Measurements from ENCODE around the gene KCTD10. TPM values are rescaled to one million over a fixed set of nuclear protein-coding genes. Genes with fewer than 3 reads are reported as not detected.

The KCTD10 gene
- total RNA-seq, 1 experiment from 2014 or later: 41.5 TPM

DNA sequence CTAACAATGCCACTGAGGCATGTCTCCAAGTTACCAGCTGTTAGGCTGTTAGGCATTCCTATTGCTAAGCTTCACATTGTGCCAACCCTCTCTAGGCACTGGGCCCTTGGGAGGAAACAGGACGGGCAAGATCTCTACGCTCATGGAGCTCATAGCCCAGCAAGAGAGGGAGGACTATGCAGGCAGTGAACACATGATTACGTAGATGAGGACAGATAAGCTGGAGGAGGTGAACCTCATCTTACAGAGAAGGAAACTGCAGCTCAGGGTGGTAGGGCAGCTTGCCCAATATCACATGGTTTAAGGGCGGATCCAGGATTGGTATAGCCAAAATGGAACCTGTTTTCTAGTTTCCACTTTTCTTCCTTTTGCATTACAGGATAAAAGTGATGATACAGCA, 8.1 kb upstream of the KCTD10 start:
- Histone ChIP-seq H3K27me3 (replicated peaks; ENCODE audit: control insufficient read depth, insufficient read depth, low read length) (no peaks in the 10 kb centered on the region), H3K36me3 (ENCODE audit: control insufficient read depth, insufficient read depth, low read length) (no peaks in the 10 kb centered on the region; the same call in 1 of the 2 replicates), H3K4me3 (ENCODE audit: low read depth, low read length) (no peak overlapping the region), H3K9me3 (no peaks in the 10 kb centered on the region), H3K4me1 (no peaks in the 10 kb centered on the region)
- H3K4me1 Mint-ChIP-seq (ENCODE audit: low read depth, unreplicated experiment): no peaks in the 10 kb centered on the region
- peaks cover 31% of the 10 kb centered on the region for H3K36me3 Mint-ChIP-seq (ENCODE audit: insufficient read depth, unreplicated experiment)
- intact Hi-C loops (cut with micrococcal nuclease; ENCODE audit: unreplicated experiment): no loop called here
- no peaks in the 10 kb centered on the region for H3K9me3 Mint-ChIP-seq (ENCODE audit: unreplicated experiment)
- H3K27ac Mint-ChIP-seq (ENCODE audit: unreplicated experiment): no peak overlapping the region
- CTCF ChIA-PET: no interaction called here
- no peak for DNase-seq
- no peaks in the 10 kb centered on the region for H3K27me3 Mint-ChIP-seq (ENCODE audit: insufficient read depth, unreplicated experiment)
- no TSS peak for BruUV-seq (replicated peaks)
- H3K4me3 Mint-ChIP-seq (ENCODE audit: unreplicated experiment): no peak overlapping the region
- POLR2A ChIA-PET: no interaction called here
- TF ChIP-seq, protein P1, sequence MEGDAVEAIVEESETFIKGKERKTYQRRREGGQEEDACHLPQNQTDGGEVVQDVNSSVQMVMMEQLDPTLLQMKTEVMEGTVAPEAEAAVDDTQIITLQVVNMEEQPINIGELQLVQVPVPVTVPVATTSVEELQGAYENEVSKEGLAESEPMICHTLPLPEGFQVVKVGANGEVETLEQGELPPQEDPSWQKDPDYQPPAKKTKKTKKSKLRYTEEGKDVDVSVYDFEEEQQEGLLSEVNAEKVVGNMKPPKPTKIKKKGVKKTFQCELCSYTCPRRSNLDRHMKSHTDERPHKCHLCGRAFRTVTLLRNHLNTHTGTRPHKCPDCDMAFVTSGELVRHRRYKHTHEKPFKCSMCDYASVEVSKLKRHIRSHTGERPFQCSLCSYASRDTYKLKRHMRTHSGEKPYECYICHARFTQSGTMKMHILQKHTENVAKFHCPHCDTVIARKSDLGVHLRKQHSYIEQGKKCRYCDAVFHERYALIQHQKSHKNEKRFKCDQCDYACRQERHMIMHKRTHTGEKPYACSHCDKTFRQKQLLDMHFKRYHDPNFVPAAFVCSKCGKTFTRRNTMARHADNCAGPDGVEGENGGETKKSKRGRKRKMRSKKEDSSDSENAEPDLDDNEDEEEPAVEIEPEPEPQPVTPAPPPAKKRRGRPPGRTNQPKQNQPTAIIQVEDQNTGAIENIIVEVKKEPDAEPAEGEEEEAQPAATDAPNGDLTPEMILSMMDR (IDR thresholded peaks at IDR 0.05; ENCODE audit: insufficient read depth in 1 of 2, low read depth in 1 of 2, low read length in 1 of 2, severe bottlenecking in 1 of 2, unreplicated experiment in 1 of 2): no peak

DNA sequence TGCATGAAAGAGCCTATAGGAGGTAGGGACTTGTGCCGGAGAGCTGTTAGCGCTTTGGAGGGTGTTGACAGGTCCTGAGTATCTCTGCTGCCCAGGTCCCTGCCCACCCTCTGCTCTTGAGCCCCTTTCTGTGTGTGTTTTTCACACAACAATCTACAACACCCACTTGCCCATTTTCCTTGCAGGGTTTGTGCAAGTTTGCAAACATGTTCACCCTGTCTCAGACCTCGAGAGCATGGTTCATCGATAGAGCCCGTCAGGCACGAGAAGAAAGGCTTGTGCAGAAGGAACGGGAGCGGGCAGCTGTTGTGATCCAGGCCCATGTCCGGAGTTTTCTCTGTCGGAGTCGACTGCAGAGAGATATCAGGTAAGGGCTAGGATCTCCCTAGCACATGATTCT, 6.2 kb upstream of the KCTD10 start:
- no peaks in the 10 kb centered on the region for H3K9me3 Mint-ChIP-seq (ENCODE audit: unreplicated experiment)
- Histone ChIP-seq H3K4me1 (peaks cover 4% of the 10 kb centered on the region), H3K4me3 (ENCODE audit: low read depth, low read length) (no peak overlapping the region), H3K27me3 (replicated peaks; ENCODE audit: control insufficient read depth, insufficient read depth, low read length) (no peaks in the 10 kb centered on the region), H3K9me3 (no peaks in the 10 kb centered on the region), H3K36me3 (ENCODE audit: control insufficient read depth, insufficient read depth, low read length) (no peaks in the 10 kb centered on the region; the same call in 1 of the 2 replicates)
- TF ChIP-seq, protein P1 (IDR thresholded peaks at IDR 0.05; ENCODE audit: insufficient read depth in 1 of 2, low read depth in 1 of 2, low read length in 1 of 2, severe bottlenecking in 1 of 2, unreplicated experiment in 1 of 2): no peak
- H3K4me3 Mint-ChIP-seq (ENCODE audit: unreplicated experiment): no peak overlapping the region
- H3K4me1 Mint-ChIP-seq (ENCODE audit: low read depth, unreplicated experiment): no peaks in the 10 kb centered on the region
- ChIA-PET POLR2A (no interaction called here), CTCF (no interaction called here)
- no peak overlapping the region for H3K27ac Mint-ChIP-seq (ENCODE audit: unreplicated experiment)
- BruUV-seq (replicated peaks): no TSS peak
- DNase-seq: no peak
- peaks cover 24% of the 10 kb centered on the region for H3K36me3 Mint-ChIP-seq (ENCODE audit: insufficient read depth, unreplicated experiment)
- intact Hi-C loops (cut with micrococcal nuclease; ENCODE audit: unreplicated experiment): no loop called here
- H3K27me3 Mint-ChIP-seq (ENCODE audit: insufficient read depth, unreplicated experiment): no peaks in the 10 kb centered on the region

DNA sequence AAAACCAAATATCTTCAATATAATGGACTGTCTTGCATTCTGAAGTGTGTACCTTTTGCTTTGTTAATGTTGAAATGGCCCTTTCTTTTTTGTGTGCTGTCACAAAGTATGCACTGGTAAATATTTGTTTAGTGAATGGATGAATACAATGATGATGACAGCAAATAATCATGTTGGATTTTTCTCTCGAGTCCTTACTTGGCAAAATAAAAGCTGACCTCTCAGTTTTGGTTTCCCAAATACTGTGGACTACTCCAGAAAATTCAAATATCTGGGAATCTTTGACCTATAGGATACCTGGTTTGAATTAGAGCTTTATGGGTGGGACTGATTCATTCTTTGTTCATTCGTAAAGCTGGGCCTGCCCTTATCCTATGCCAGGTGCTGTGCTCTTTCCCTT, 5.8 kb upstream of the KCTD10 start:
- TF ChIP-seq, protein P1 (IDR thresholded peaks at IDR 0.05; ENCODE audit: insufficient read depth in 1 of 2, low read depth in 1 of 2, low read length in 1 of 2, severe bottlenecking in 1 of 2, unreplicated experiment in 1 of 2): no peak
- H3K4me3 ChIP-seq (ENCODE audit: low read depth, low read length): no peak overlapping the region
- H3K9me3 ChIP-seq: no peaks in the 10 kb centered on the region
- Mint-ChIP-seq H3K36me3 (ENCODE audit: insufficient read depth, unreplicated experiment) (peaks cover 24% of the 10 kb centered on the region), H3K4me3 (ENCODE audit: unreplicated experiment) (no peak overlapping the region), H3K9me3 (ENCODE audit: unreplicated experiment) (no peaks in the 10 kb centered on the region), H3K27me3 (ENCODE audit: insufficient read depth, unreplicated experiment) (no peaks in the 10 kb centered on the region), H3K27ac (ENCODE audit: unreplicated experiment) (no peak overlapping the region), H3K4me1 (ENCODE audit: low read depth, unreplicated experiment) (no peaks in the 10 kb centered on the region)
- no peaks in the 10 kb centered on the region for H3K27me3 ChIP-seq (replicated peaks; ENCODE audit: control insufficient read depth, insufficient read depth, low read length)
- DNase-seq: no peak
- POLR2A ChIA-PET: no interaction called here
- intact Hi-C loops (cut with micrococcal nuclease; ENCODE audit: unreplicated experiment): no loop called here
- no peaks in the 10 kb centered on the region; the same call in 1 of the 2 replicates for H3K36me3 ChIP-seq (ENCODE audit: control insufficient read depth, insufficient read depth, low read length)
- CTCF ChIA-PET: no interaction called here
- peaks cover 9% of the 10 kb centered on the region for H3K4me1 ChIP-seq
- no TSS peak for BruUV-seq (replicated peaks)

Data from Caco-2 (cell line).